ENCODE results near the gene TP53I13. TPM values are rescaled to one million over a fixed set of nuclear protein-coding genes. Genes with fewer than 3 reads are reported as not detected.

TP53I13 gene
- total RNA-seq, 2 experiments from 2014 or later = 20.8 to 27.5 TPM

GRCh38 chr17:29566473-29567303, 1.8 kb upstream of the TP53I13 start, which contains the start of gene ABHD15:
Gene ABHD15, minus strand, starts transcription at chr17:29567037. Its CDS starts 71 bp downstream, at chr17:29566966.
- TF ChIP-seq CTCF (conservative IDR thresholded peaks at IDR 0.05; ENCODE audit: low read length) (no peak), EZH2phosphoT487 (IDR thresholded peaks at IDR 0.05; ENCODE audit: borderline replicate concordance, low read depth, low read length) (no peak)
- H4K20me1 ChIP-seq (ENCODE audit: insufficient read depth, low read length) = no peaks in the 10 kb centered on the region
- ChIA-PET CTCF (ENCODE audit: unreplicated experiment) (no interaction called here), POLR2A (interaction anchor here (0.6 to 1.2 kb wide), 2 partner anchors 88 to 1526 kb away, joined by 3 to 4 read pairs; no protein-coding TSS in a partner anchor)
- peaks cover 37% of the 10 kb centered on the region for H3K4me1 ChIP-seq (ENCODE audit: insufficient read depth, low read length, poor library complexity, severe bottlenecking)
- intact Hi-C loops (cut with micrococcal nuclease; ENCODE audit: unreplicated experiment) = loop anchor here (10.0 kb wide), 2 partner anchors 192 to 422 kb away; no protein-coding TSS in a partner anchor
- H3K36me3 ChIP-seq (ENCODE audit: insufficient read depth, low read length) = no peaks in the 10 kb centered on the region
- H3K4me3 ChIP-seq (ENCODE audit: low read depth, low read length, poor library complexity, severe bottlenecking) = peak within 1 kb of the TSS; percentile 72
- no TSS peak for BruUV-seq (replicated peaks)
- no peaks in the 10 kb centered on the region for H3K9me3 ChIP-seq (ENCODE audit: low read length)
- H3K79me2 ChIP-seq (ENCODE audit: insufficient read depth, low read depth, low read length) = no peaks in the 10 kb centered on the region
- no peaks in the 10 kb centered on the region for H3K9me2 ChIP-seq (ENCODE audit: insufficient read depth, low read length)
- H2AFZ ChIP-seq (ENCODE audit: low read length) = peak within 1 kb of the TSS; percentile 71
- H3K27ac ChIP-seq (ENCODE audit: low read depth, low read length, poor library complexity, severe bottlenecking) = peak within 1 kb of the TSS; percentile 68
- DNase-seq (ENCODE audit: low spot score) = peak; percentile 45
- peak within 1 kb of the TSS; percentile 98 for H3K4me2 ChIP-seq (ENCODE audit: low read length)

- no peak for DNase-seq (ENCODE audit: low spot score)
- TF ChIP-seq EZH2phosphoT487 (IDR thresholded peaks at IDR 0.05; ENCODE audit: borderline replicate concordance, low read depth, low read length) (no peak), CTCF (conservative IDR thresholded peaks at IDR 0.05; ENCODE audit: low read length) (no peak)
Measured at GRCh38 chr17:29567304-29567553, 1.3 kb upstream of the TP53I13 start.

More at GRCh38 chr17:29567304-29567553, 1.3 kb upstream of the TP53I13 start:
- Histone ChIP-seq H3K4me1 (ENCODE audit: insufficient read depth, low read length, poor library complexity, severe bottlenecking) (peaks cover 32% of the 10 kb centered on the region), H3K4me2 (ENCODE audit: low read length) (peak overlapping the region; percentile 98), H3K9me3 (ENCODE audit: low read length) (no peaks in the 10 kb centered on the region), H3K4me3 (ENCODE audit: low read depth, low read length, poor library complexity, severe bottlenecking) (peak overlapping the region; percentile 72), H4K20me1 (ENCODE audit: insufficient read depth, low read length) (no peaks in the 10 kb centered on the region), H3K79me2 (ENCODE audit: insufficient read depth, low read depth, low read length) (no peaks in the 10 kb centered on the region), H3K9me2 (ENCODE audit: insufficient read depth, low read length) (no peaks in the 10 kb centered on the region), H3K36me3 (ENCODE audit: insufficient read depth, low read length) (no peaks in the 10 kb centered on the region), H3K27ac (ENCODE audit: low read depth, low read length, poor library complexity, severe bottlenecking) (peak overlapping the region; percentile 68), H2AFZ (ENCODE audit: low read length) (peak overlapping the region; percentile 71; the same call in 1 of the 2 replicates)
- intact Hi-C loops (cut with micrococcal nuclease; ENCODE audit: unreplicated experiment) = loop anchor here (10.0 kb wide), 2 partner anchors 192 to 422 kb away; no protein-coding TSS in a partner anchor
- ChIA-PET POLR2A (no interaction called here), CTCF (ENCODE audit: unreplicated experiment) (no interaction called here)
- no TSS peak for BruUV-seq (replicated peaks)
